GM12865 (cell line): ENCODE results near the gene PTPRN2.

ENCODE experiments used
- DNase-seq: peaks from one replicate; pipeline ENCODE4 v3.0.0; 2010; ENCODE audit warnings: low read depth
- H3K4me3 ChIP-seq: 2 replicates; pipeline ENCODE4 v1.5.1; 2011; ENCODE audit warnings: mild to moderate bottlenecking, low read depth, low read length, control low read depth
- CTCF ChIP-seq: IDR thresholded peaks from 2 replicates; pipeline ENCODE4 v1.5.1; 2011; ENCODE audit warnings: low read length, control low read depth, low read depth, inconsistent platforms; ENCODE audit not compliant: insufficient read depth; ENCODE audit errors: missing control alignments

The PTPRN2 gene

GRCh38 chr7:157886711-157887110 lies 700.9 kb downstream of the PTPRN2 start:
- no peak for TF ChIP-seq CTCF
- DNase-seq = no peak
- no peak overlapping the region for H3K4me3 ChIP-seq

- no peak overlapping the region for H3K4me3 ChIP-seq
- TF ChIP-seq CTCF = no peak
- DNase-seq = no peak
These were observed 701.4 kb downstream of the PTPRN2 start for GRCh38 chr7:157886266-157886665.

GRCh38 chr7:157885140-157885539 lies 702.5 kb downstream of the PTPRN2 start:
- no peak for DNase-seq
- no peak overlapping the region for H3K4me3 ChIP-seq
- TF ChIP-seq CTCF = no peak

- DNase-seq = no peak
- no peak for TF ChIP-seq CTCF
- H3K4me3 ChIP-seq = no peak overlapping the region
These were observed 703.1 kb downstream of the PTPRN2 start for GRCh38 chr7:157884461-157885062.

- no peak for TF ChIP-seq CTCF
- H3K4me3 ChIP-seq = no peak overlapping the region
- DNase-seq = no peak
These were observed 706.4 kb downstream of the PTPRN2 start for GRCh38 chr7:157881048-157881771.

GRCh38 chr7:157879391-157879790 lies 708.2 kb downstream of the PTPRN2 start:
- TF ChIP-seq CTCF = no peak
- H3K4me3 ChIP-seq = no peak overlapping the region
- DNase-seq = no peak
